HG02973 (cell line): Measurements from ENCODE around the gene GGTLC2.
"Not testable (repeated sequence)": the region's sequence is repeated elsewhere in the genome, so short reads cannot be mapped to it uniquely, and the experiment has no call there.

Experiments used
- ATAC-seq: cut with Tn5 transposase; IDR thresholded peaks from one replicate; pipeline ENCODE4 v1.9.1; 2021; ENCODE audit warnings: moderate library complexity; ENCODE audit not compliant: unreplicated experiment

The GGTLC2 gene

GRCh38 chr22:22644314-22644713 is at the start of gene GGTLC2:
GGTLC2 (plus strand) TSS chr22:22644614; CDS start chr22:22646346, 1,732 bp downstream.
- ATAC-seq, result not testable (repeated sequence)

- ATAC-seq, result no peak
Measured at GRCh38 chr22:22595001-22595835, 49.2 kb upstream of the GGTLC2 start.

GRCh38 chr22:22598144-22598543 is 46.3 kb upstream of the GGTLC2 start:
- no peak for ATAC-seq

GRCh38 chr22:22599248-22599647 is 45.2 kb upstream of the GGTLC2 start:
- no peak for ATAC-seq

GRCh38 chr22:22600531-22601261 is 43.7 kb upstream of the GGTLC2 start:
- ATAC-seq, result no peak

GRCh38 chr22:22603470-22603947 is 40.9 kb upstream of the GGTLC2 start:
- ATAC-seq, result no peak

GRCh38 chr22:22604326-22605073 is 39.9 kb upstream of the GGTLC2 start:
- ATAC-seq, result no peak

- ATAC-seq, result no peak
Measured at GRCh38 chr22:22605074-22605404, 39.4 kb upstream of the GGTLC2 start.

- ATAC-seq, result not testable (repeated sequence)
Measured at GRCh38 chr22:22608022-22608421, 36.4 kb upstream of the GGTLC2 start.

- ATAC-seq, result no peak
Measured at GRCh38 chr22:22609291-22609690, 35.1 kb upstream of the GGTLC2 start.

GRCh38 chr22:22612516-22612915 is 31.9 kb upstream of the GGTLC2 start:
- ATAC-seq, result no peak

GRCh38 chr22:22614065-22614464 is 30.3 kb upstream of the GGTLC2 start:
- no peak for ATAC-seq

GRCh38 chr22:22616636-22617035 is 27.8 kb upstream of the GGTLC2 start:
- no peak for ATAC-seq

GRCh38 chr22:22618448-22618847 is 26.0 kb upstream of the GGTLC2 start:
- ATAC-seq, result no peak

GRCh38 chr22:22618923-22619322 is 25.5 kb upstream of the GGTLC2 start:
- no peak for ATAC-seq

GRCh38 chr22:22619765-22620414 is 24.5 kb upstream of the GGTLC2 start:
- no peak for ATAC-seq

- ATAC-seq, result not testable (repeated sequence)
Measured at GRCh38 chr22:22628546-22629495, 15.6 kb upstream of the GGTLC2 start.

GRCh38 chr22:22631223-22631652 is 13.2 kb upstream of the GGTLC2 start:
- ATAC-seq, result not testable (repeated sequence)

- ATAC-seq, result not testable (repeated sequence)
Measured at GRCh38 chr22:22632226-22632625, 12.2 kb upstream of the GGTLC2 start.

GRCh38 chr22:22633533-22633932 is 10.9 kb upstream of the GGTLC2 start:
- not testable (repeated sequence) for ATAC-seq
